ENCODE measurements around the gene SYCE1.
"Not testable (repeated sequence)": the region's sequence is repeated elsewhere in the genome, so short reads cannot be mapped to it uniquely, and the experiment has no call there.

Gene SYCE1

GRCh38 chr10:133590226-133590969 lies 25.0 kb upstream of the SYCE1 start:
- H3K27ac ChIP-seq (ENCODE audit: low read depth, low read length), result no peak overlapping the region
- no peaks in the 10 kb centered on the region for H3K9me3 ChIP-seq (ENCODE audit: control insufficient read depth in 1 of 2, low read length in 2 of 2)
- no peaks in the 10 kb centered on the region for H3K4me1 ChIP-seq (ENCODE audit: control insufficient read depth in 1 of 2, insufficient read depth in 2 of 2, low read length in 2 of 2)
- no peak overlapping the region for H3K4me3 ChIP-seq (ENCODE audit: low read depth in 1 of 2, low read length in 2 of 2)
- H3K36me3 ChIP-seq (ENCODE audit: control insufficient read depth in 1 of 2, insufficient read depth in 2 of 2, low read length in 2 of 2), result no peaks in the 10 kb centered on the region
- no peak overlapping the region for H3K9ac ChIP-seq (ENCODE audit: low read depth in 1 of 2, low read length in 2 of 2)
- H3K27me3 ChIP-seq (ENCODE audit: control insufficient read depth in 1 of 2, insufficient read depth in 2 of 2, low read length in 2 of 2), result peaks cover 0 to 4% of the 10 kb centered on the region in 2 donors

GRCh38 chr10:133577037-133577436 lies 11.7 kb upstream of the SYCE1 start:
- H3K27ac ChIP-seq (ENCODE audit: low read depth, low read length); H3K4me3 ChIP-seq (ENCODE audit: low read depth in 1 of 2, low read length in 2 of 2); H3K4me1 ChIP-seq (ENCODE audit: control insufficient read depth in 1 of 2, insufficient read depth in 2 of 2, low read length in 2 of 2); H3K9ac ChIP-seq (ENCODE audit: low read depth in 1 of 2, low read length in 2 of 2); H3K9me3 ChIP-seq (ENCODE audit: control insufficient read depth in 1 of 2, low read length in 2 of 2); H3K27me3 ChIP-seq (ENCODE audit: control insufficient read depth in 1 of 2, insufficient read depth in 2 of 2, low read length in 2 of 2); H3K36me3 ChIP-seq (ENCODE audit: control insufficient read depth in 1 of 2, insufficient read depth in 2 of 2, low read length in 2 of 2): not testable (repeated sequence)

GRCh38 chr10:133573460-133573859 lies 8.1 kb upstream of the SYCE1 start:
- H3K4me1 ChIP-seq (ENCODE audit: control insufficient read depth in 1 of 2, insufficient read depth in 2 of 2, low read length in 2 of 2); H3K27ac ChIP-seq (ENCODE audit: low read depth, low read length); H3K9ac ChIP-seq (ENCODE audit: low read depth in 1 of 2, low read length in 2 of 2); H3K27me3 ChIP-seq (ENCODE audit: control insufficient read depth in 1 of 2, insufficient read depth in 2 of 2, low read length in 2 of 2); H3K4me3 ChIP-seq (ENCODE audit: low read depth in 1 of 2, low read length in 2 of 2); H3K36me3 ChIP-seq (ENCODE audit: control insufficient read depth in 1 of 2, insufficient read depth in 2 of 2, low read length in 2 of 2); H3K9me3 ChIP-seq (ENCODE audit: control insufficient read depth in 1 of 2, low read length in 2 of 2): not testable (repeated sequence)

- H3K27ac ChIP-seq (ENCODE audit: low read depth, low read length); H3K27me3 ChIP-seq (ENCODE audit: control insufficient read depth in 1 of 2, insufficient read depth in 2 of 2, low read length in 2 of 2); H3K4me3 ChIP-seq (ENCODE audit: low read depth in 1 of 2, low read length in 2 of 2); H3K36me3 ChIP-seq (ENCODE audit: control insufficient read depth in 1 of 2, insufficient read depth in 2 of 2, low read length in 2 of 2); H3K9ac ChIP-seq (ENCODE audit: low read depth in 1 of 2, low read length in 2 of 2); H3K4me1 ChIP-seq (ENCODE audit: control insufficient read depth in 1 of 2, insufficient read depth in 2 of 2, low read length in 2 of 2): not testable (repeated sequence)
- peaks cover 9 to 11% of the 10 kb centered on the region in 2 donors for H3K9me3 ChIP-seq (ENCODE audit: control insufficient read depth in 1 of 2, low read length in 2 of 2)
Observed at GRCh38 chr10:133572055-133572454, 6.7 kb upstream of the SYCE1 start.

- H3K9ac ChIP-seq (ENCODE audit: low read depth in 1 of 2, low read length in 2 of 2); H3K27ac ChIP-seq (ENCODE audit: low read depth, low read length); H3K4me1 ChIP-seq (ENCODE audit: control insufficient read depth in 1 of 2, insufficient read depth in 2 of 2, low read length in 2 of 2); H3K27me3 ChIP-seq (ENCODE audit: control insufficient read depth in 1 of 2, insufficient read depth in 2 of 2, low read length in 2 of 2); H3K4me3 ChIP-seq (ENCODE audit: low read depth in 1 of 2, low read length in 2 of 2); H3K36me3 ChIP-seq (ENCODE audit: control insufficient read depth in 1 of 2, insufficient read depth in 2 of 2, low read length in 2 of 2): not testable (repeated sequence)
- peaks cover 9 to 11% of the 10 kb centered on the region in 2 donors for H3K9me3 ChIP-seq (ENCODE audit: control insufficient read depth in 1 of 2, low read length in 2 of 2)
Observed at GRCh38 chr10:133569801-133570200, 4.4 kb upstream of the SYCE1 start.

GRCh38 chr10:133568831-133569527 lies 3.6 kb upstream of the SYCE1 start:
- not testable (repeated sequence) for H3K4me3 ChIP-seq (ENCODE audit: low read depth in 1 of 2, low read length in 2 of 2); H3K9ac ChIP-seq (ENCODE audit: low read depth in 1 of 2, low read length in 2 of 2); H3K27me3 ChIP-seq (ENCODE audit: control insufficient read depth in 1 of 2, insufficient read depth in 2 of 2, low read length in 2 of 2); H3K27ac ChIP-seq (ENCODE audit: low read depth, low read length); H3K36me3 ChIP-seq (ENCODE audit: control insufficient read depth in 1 of 2, insufficient read depth in 2 of 2, low read length in 2 of 2); H3K4me1 ChIP-seq (ENCODE audit: control insufficient read depth in 1 of 2, insufficient read depth in 2 of 2, low read length in 2 of 2)
- peaks cover 9 to 11% of the 10 kb centered on the region in 2 donors for H3K9me3 ChIP-seq (ENCODE audit: control insufficient read depth in 1 of 2, low read length in 2 of 2)

GRCh38 chr10:133568287-133568614 lies 2.9 kb upstream of the SYCE1 start:
- Histone ChIP-seq H3K27ac (ENCODE audit: low read depth, low read length) (no peak overlapping the region), H3K9me3 (ENCODE audit: control insufficient read depth in 1 of 2, low read length in 2 of 2) (peaks cover 4 to 9% of the 10 kb centered on the region in 2 donors), H3K4me1 (ENCODE audit: control insufficient read depth in 1 of 2, insufficient read depth in 2 of 2, low read length in 2 of 2) (no peaks in the 10 kb centered on the region), H3K4me3 (ENCODE audit: low read depth in 1 of 2, low read length in 2 of 2) (no peak overlapping the region), H3K9ac (ENCODE audit: low read depth in 1 of 2, low read length in 2 of 2) (no peak overlapping the region), H3K27me3 (ENCODE audit: control insufficient read depth in 1 of 2, insufficient read depth in 2 of 2, low read length in 2 of 2) (no peaks in the 10 kb centered on the region), H3K36me3 (ENCODE audit: control insufficient read depth in 1 of 2, insufficient read depth in 2 of 2, low read length in 2 of 2) (no peaks in the 10 kb centered on the region)

- Histone ChIP-seq H3K9me3 (ENCODE audit: control insufficient read depth in 1 of 2, low read length in 2 of 2) (peaks cover 0 to 4% of the 10 kb centered on the region in 2 donors), H3K4me1 (ENCODE audit: control insufficient read depth in 1 of 2, insufficient read depth in 2 of 2, low read length in 2 of 2) (no peaks in the 10 kb centered on the region), H3K36me3 (ENCODE audit: control insufficient read depth in 1 of 2, insufficient read depth in 2 of 2, low read length in 2 of 2) (no peaks in the 10 kb centered on the region), H3K27me3 (ENCODE audit: control insufficient read depth in 1 of 2, insufficient read depth in 2 of 2, low read length in 2 of 2) (no peaks in the 10 kb centered on the region), H3K4me3 (ENCODE audit: low read depth in 1 of 2, low read length in 2 of 2) (no peak overlapping the region), H3K9ac (ENCODE audit: low read depth in 1 of 2, low read length in 2 of 2) (no peak overlapping the region), H3K27ac (ENCODE audit: low read depth, low read length) (no peak overlapping the region)
Observed at GRCh38 chr10:133567609-133568286, 2.4 kb upstream of the SYCE1 start.

GRCh38 chr10:133567119-133567518 lies 1.7 kb upstream of the SYCE1 start:
- Histone ChIP-seq H3K27ac (ENCODE audit: low read depth, low read length) (no peak overlapping the region), H3K36me3 (ENCODE audit: control insufficient read depth in 1 of 2, insufficient read depth in 2 of 2, low read length in 2 of 2) (no peaks in the 10 kb centered on the region), H3K27me3 (ENCODE audit: control insufficient read depth in 1 of 2, insufficient read depth in 2 of 2, low read length in 2 of 2) (no peaks in the 10 kb centered on the region), H3K4me1 (ENCODE audit: control insufficient read depth in 1 of 2, insufficient read depth in 2 of 2, low read length in 2 of 2) (no peaks in the 10 kb centered on the region), H3K9ac (ENCODE audit: low read depth in 1 of 2, low read length in 2 of 2) (no peak overlapping the region), H3K9me3 (ENCODE audit: control insufficient read depth in 1 of 2, low read length in 2 of 2) (peaks cover 0 to 4% of the 10 kb centered on the region in 2 donors), H3K4me3 (ENCODE audit: low read depth in 1 of 2, low read length in 2 of 2) (no peak overlapping the region)

GRCh38 chr10:133564816-133565215 lies 567 bp downstream of the SYCE1 start:
- Histone ChIP-seq H3K36me3 (ENCODE audit: control insufficient read depth in 1 of 2, insufficient read depth in 2 of 2, low read length in 2 of 2) (no peaks in the 10 kb centered on the region), H3K9ac (ENCODE audit: low read depth in 1 of 2, low read length in 2 of 2) (no peak overlapping the region), H3K9me3 (ENCODE audit: control insufficient read depth in 1 of 2, low read length in 2 of 2) (peaks cover 0 to 4% of the 10 kb centered on the region in 2 donors), H3K27me3 (ENCODE audit: control insufficient read depth in 1 of 2, insufficient read depth in 2 of 2, low read length in 2 of 2) (no peaks in the 10 kb centered on the region), H3K4me3 (ENCODE audit: low read depth in 1 of 2, low read length in 2 of 2) (no peak overlapping the region), H3K4me1 (ENCODE audit: control insufficient read depth in 1 of 2, insufficient read depth in 2 of 2, low read length in 2 of 2) (no peaks in the 10 kb centered on the region), H3K27ac (ENCODE audit: low read depth, low read length) (no peak overlapping the region)

All from duodenal mucosa (tissue), 2 donors.